Endodermal cell (in vitro differentiated cells): ENCODE results near the gene AKT1S1. TPM values are rescaled to one million over a fixed set of nuclear protein-coding genes. Genes with fewer than 3 reads are reported as not detected.
A peak's percentile ranks its signal among the peaks of the same experiment; 100 is the strongest.

Source experiments
- DNase-seq: peaks from one replicate; pipeline ENCODE4 v3.0.0-alpha.2; 2017
- H3K27ac ChIP-seq: 2 replicates; pipeline ENCODE4 v1.5.1; 2013; ENCODE audit warnings: mild to moderate bottlenecking, low read depth, low read length, moderate library complexity
- H3K27me3 ChIP-seq: 2 replicates; pipeline ENCODE4 v1.6.1; 2013; ENCODE audit warnings: mild to moderate bottlenecking, low read length, moderate library complexity; ENCODE audit not compliant: insufficient read depth, control insufficient read depth, poor library complexity, severe bottlenecking
- H3K36me3 ChIP-seq: 2 replicates; pipeline ENCODE4 v1.7.0; 2013; ENCODE audit warnings: mild to moderate bottlenecking, low read length, moderate library complexity; ENCODE audit not compliant: control insufficient read depth, insufficient read depth
- H3K4me1 ChIP-seq: one replicate; pipeline ENCODE4 v1.7.0; 2013; ENCODE audit warnings: low read length; ENCODE audit not compliant: control insufficient read depth, insufficient read depth
- H3K4me3 ChIP-seq: 2 replicates; pipeline ENCODE4 v1.5.1; 2013; ENCODE audit warnings: mild to moderate bottlenecking, low read length, moderate library complexity
- H3K9ac ChIP-seq: 2 replicates; pipeline ENCODE4 v1.6.1; 2013; ENCODE audit warnings: mild to moderate bottlenecking, low read length, moderate library complexity; ENCODE audit not compliant: poor library complexity, severe bottlenecking; ENCODE audit errors: extremely low read depth
- H3K9me3 ChIP-seq: 2 replicates; pipeline ENCODE4 v1.6.1; 2013; ENCODE audit warnings: mild to moderate bottlenecking, low read length, moderate library complexity; ENCODE audit not compliant: control insufficient read depth
- H3K27ac Mint-ChIP-seq: 2 replicates; pipeline ENCODE4 v1.8.0; 2020; ENCODE audit warnings: mixed read lengths
- H3K27me3 Mint-ChIP-seq: 2 replicates; pipeline ENCODE4 v1.8.0; 2021; ENCODE audit warnings: mild to moderate bottlenecking, mixed read lengths; ENCODE audit not compliant: insufficient read depth
- H3K36me3 Mint-ChIP-seq: 2 replicates; pipeline ENCODE4 v1.8.0; 2020; ENCODE audit warnings: low read depth, mixed read lengths
- H3K4me1 Mint-ChIP-seq: 2 replicates; pipeline ENCODE4 v1.8.0; 2020; ENCODE audit warnings: mixed read lengths
- H3K4me3 Mint-ChIP-seq: 2 replicates; pipeline ENCODE4 v1.8.0; 2020; ENCODE audit warnings: mild to moderate bottlenecking, moderate library complexity, mixed read lengths
- H3K9me3 Mint-ChIP-seq: 2 replicates; pipeline ENCODE4 v1.8.0; 2020; ENCODE audit warnings: mild to moderate bottlenecking, mixed read lengths
- WGBS, 2 experiments: methylation state at CpG; one replicate each; pipeline versions ENCODE4 v1.1.5 to v1.1.7; 2013; ENCODE audit warnings: missing lambda C conversion rate in 2 of 2, mixed read lengths in 1 of 2; ENCODE audit not compliant: insufficient coverage in 1 of 2, insufficient read length in 1 of 2; 5-methylcytosine and 5-hydroxymethylcytosine counted together
- total RNA-seq, 2 donors: library from RNA; stranded (reverse); fragmentation: NEBNext Ultra II Directional in 1 of 2; extraction: Animal tissue kit (Norgen Biotek cat#: 25700) in 1 of 2; gene quantifications; 2 replicates in 1 of 2; 3 replicates in 1 of 2; pipeline ENCODE4 v1.2.1, GENCODE V29; 2021
- TF ChIP-seq, protein P1 (sequence below): fragments of 200-600 bp; sonication (generic); conservative IDR thresholded peaks from 2 replicates; pipeline ENCODE4 v1.5.0; 2021; ENCODE audit warnings: antibody characterized with exemption, mild to moderate bottlenecking

The AKT1S1 gene
- total RNA-seq, 2 donors from 2014 or later = 41.3 to 47.0 TPM

DNA sequence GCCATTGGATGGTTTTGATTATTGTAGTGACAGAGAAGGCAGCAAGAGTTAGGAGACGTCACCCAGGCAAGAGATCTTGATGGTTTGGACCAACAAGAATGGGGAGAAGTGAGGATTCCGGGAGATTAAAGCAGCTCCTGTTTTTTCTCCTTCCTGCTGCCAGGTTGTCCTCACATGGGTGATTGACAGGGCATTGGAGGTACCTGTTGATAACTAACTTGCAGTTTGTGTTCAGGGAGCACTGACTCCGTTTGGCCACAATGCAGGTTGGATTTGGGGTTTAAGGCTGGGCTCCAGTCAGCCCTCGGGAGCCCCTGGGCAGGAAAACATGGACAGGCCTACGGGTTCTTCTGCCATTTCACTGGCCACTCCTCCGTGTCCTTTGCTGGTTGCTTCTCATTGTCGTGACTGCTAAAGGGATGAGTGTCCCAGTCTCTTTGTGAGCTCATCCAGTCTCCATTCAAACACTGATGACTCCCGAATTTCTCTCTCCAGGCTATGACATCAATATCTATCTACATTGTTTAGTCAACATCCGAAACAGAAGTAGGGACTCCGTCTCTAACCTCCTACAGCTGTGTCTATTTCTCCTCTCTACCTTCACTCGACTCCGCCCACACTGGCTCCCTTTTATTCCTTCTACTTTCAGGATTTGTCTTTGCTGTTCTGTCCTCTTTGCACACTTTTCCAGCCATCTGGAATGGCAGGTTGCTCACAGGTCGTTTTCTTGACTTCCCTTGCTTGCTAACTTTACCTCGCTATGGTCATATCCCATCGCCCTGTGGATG is 27.5 kb downstream of the AKT1S1 start:
- DNase-seq = no peak
- peaks cover 30% of the 10 kb centered on the region for H3K36me3 Mint-ChIP-seq
- WGBS, 2 experiments = 91 to 93% methylated on average over 15 of the region's 15 CpGs
- Histone ChIP-seq H3K9me3 (peaks cover 7% of the 10 kb centered on the region), H3K9ac (peak overlapping the region; percentile 98), H3K4me1 (peaks cover 5% of the 10 kb centered on the region), H3K4me3 (peak overlapping the region; percentile 91), H3K27me3 (no peaks in the 10 kb centered on the region), H3K27ac (no peak overlapping the region), H3K36me3 (peaks cover 17% of the 10 kb centered on the region)
- peak overlapping the region; percentile 60 for H3K27ac Mint-ChIP-seq
- H3K9me3 Mint-ChIP-seq = peaks cover 7% of the 10 kb centered on the region
- TF ChIP-seq, protein P1, sequence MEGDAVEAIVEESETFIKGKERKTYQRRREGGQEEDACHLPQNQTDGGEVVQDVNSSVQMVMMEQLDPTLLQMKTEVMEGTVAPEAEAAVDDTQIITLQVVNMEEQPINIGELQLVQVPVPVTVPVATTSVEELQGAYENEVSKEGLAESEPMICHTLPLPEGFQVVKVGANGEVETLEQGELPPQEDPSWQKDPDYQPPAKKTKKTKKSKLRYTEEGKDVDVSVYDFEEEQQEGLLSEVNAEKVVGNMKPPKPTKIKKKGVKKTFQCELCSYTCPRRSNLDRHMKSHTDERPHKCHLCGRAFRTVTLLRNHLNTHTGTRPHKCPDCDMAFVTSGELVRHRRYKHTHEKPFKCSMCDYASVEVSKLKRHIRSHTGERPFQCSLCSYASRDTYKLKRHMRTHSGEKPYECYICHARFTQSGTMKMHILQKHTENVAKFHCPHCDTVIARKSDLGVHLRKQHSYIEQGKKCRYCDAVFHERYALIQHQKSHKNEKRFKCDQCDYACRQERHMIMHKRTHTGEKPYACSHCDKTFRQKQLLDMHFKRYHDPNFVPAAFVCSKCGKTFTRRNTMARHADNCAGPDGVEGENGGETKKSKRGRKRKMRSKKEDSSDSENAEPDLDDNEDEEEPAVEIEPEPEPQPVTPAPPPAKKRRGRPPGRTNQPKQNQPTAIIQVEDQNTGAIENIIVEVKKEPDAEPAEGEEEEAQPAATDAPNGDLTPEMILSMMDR = no peak
- peaks cover 21% of the 10 kb centered on the region for H3K4me1 Mint-ChIP-seq
- H3K27me3 Mint-ChIP-seq = no peaks in the 10 kb centered on the region
- peak overlapping the region; percentile 86 for H3K4me3 Mint-ChIP-seq

GRCh38 chr19:49848938-49849337 is 28.2 kb downstream of the AKT1S1 start:
- Histone ChIP-seq H3K27ac (no peak overlapping the region), H3K27me3 (no peaks in the 10 kb centered on the region), H3K9ac (no peak overlapping the region), H3K9me3 (peaks cover 7% of the 10 kb centered on the region), H3K4me3 (no peak overlapping the region), H3K4me1 (peaks cover 5% of the 10 kb centered on the region), H3K36me3 (peaks cover 12% of the 10 kb centered on the region)
- no peak for DNase-seq
- Mint-ChIP-seq H3K4me1 (peaks cover 21% of the 10 kb centered on the region), H3K36me3 (peaks cover 30% of the 10 kb centered on the region), H3K4me3 (no peak overlapping the region), H3K27ac (no peak overlapping the region), H3K27me3 (no peaks in the 10 kb centered on the region), H3K9me3 (peaks cover 7% of the 10 kb centered on the region)
- WGBS, 2 experiments = 92 to 99% methylated on average over 2 to 3 of the region's 3 CpGs
- TF ChIP-seq, protein P1 = no peak

DNA sequence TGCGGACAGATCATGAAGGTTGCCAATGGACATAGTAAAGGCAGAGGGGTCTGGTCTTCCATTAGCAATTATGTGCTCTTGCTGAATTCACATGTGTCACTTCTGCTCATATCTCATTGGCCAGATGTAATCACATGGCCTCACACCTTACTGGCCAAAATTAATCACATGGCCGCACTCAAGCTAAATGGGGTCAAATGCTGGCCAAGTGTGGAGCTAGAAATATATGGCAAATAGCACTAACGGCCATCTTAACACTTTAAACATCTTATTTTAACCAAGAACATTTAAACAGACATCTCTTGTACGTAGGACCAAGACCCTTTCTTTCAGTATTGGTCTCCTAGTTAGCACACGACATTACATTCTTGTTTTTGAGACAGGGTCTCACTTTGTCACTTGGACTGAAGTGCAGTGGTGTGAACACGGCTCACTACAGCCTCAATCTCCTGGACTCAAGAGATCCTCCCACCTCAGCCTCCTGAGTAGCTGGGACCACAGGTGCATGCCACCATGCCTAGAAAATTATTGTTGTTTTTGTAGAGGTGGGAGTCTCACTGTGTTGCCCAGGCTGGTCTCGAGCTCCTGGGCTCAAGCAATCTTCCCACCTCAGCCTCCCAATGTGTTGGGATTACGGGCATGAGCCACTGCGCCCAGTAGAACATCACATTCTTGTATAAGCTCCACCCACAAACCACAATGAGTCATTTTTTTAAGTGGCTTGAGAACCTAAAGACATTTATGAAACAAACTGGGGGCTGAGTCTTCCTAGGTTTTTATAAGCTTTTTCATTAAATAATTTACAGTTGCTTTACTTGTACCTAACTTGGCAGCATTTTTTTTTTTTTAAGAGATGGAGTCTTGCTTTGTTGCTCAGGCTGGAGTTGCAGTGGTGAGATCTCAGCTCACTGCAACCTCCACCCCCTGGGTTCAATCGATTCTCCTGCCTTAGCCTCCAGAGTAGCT is 29.1 kb downstream of the AKT1S1 start:
- H3K9ac ChIP-seq = no peak overlapping the region
- Mint-ChIP-seq H3K4me1 (peaks cover 16% of the 10 kb centered on the region), H3K36me3 (peaks cover 30% of the 10 kb centered on the region), H3K27ac (no peak overlapping the region), H3K27me3 (no peaks in the 10 kb centered on the region), H3K9me3 (peaks cover 7% of the 10 kb centered on the region), H3K4me3 (no peak overlapping the region)
- no peaks in the 10 kb centered on the region for H3K27me3 ChIP-seq
- no peak overlapping the region for H3K27ac ChIP-seq
- peaks cover 7% of the 10 kb centered on the region for H3K9me3 ChIP-seq
- WGBS, 2 experiments = 89 to 95% methylated on average over 9 to 10 of the region's 10 CpGs
- peaks cover 5% of the 10 kb centered on the region for H3K4me1 ChIP-seq
- H3K36me3 ChIP-seq = peaks cover 12% of the 10 kb centered on the region
- TF ChIP-seq, protein P1 = no peak
- H3K4me3 ChIP-seq = no peak overlapping the region
- DNase-seq = no peak
